Right lobe of liver (tissue), 4 donors: Measurements from ENCODE around the gene RBPMS2.

Experiments
- CTCF ChIP-seq, 4 donors: fragments of 200-600 bp in 3 of 4; fragments of 450-650 bp in 1 of 4; IDR thresholded peaks; one replicate each; pipeline versions ENCODE4 v1.5.1 to v1.8.0; 2016 to 2022; ENCODE audit warnings: antibody characterized with exemption in 4 of 4, mild to moderate bottlenecking in 2 of 4
- POLR2A ChIP-seq: fragments of 450-650 bp; IDR thresholded peaks from one replicate; pipeline ENCODE4 v1.6.1; 2017; ENCODE audit warnings: antibody characterized with exemption, mild to moderate bottlenecking
- donor health status: DM: no; HTN: no; CAD: no.
- donor health status: DM: no; HTN: no; CAD: no.
- donor health status: DM: no; HTN: yes; CAD: no.

DNA sequence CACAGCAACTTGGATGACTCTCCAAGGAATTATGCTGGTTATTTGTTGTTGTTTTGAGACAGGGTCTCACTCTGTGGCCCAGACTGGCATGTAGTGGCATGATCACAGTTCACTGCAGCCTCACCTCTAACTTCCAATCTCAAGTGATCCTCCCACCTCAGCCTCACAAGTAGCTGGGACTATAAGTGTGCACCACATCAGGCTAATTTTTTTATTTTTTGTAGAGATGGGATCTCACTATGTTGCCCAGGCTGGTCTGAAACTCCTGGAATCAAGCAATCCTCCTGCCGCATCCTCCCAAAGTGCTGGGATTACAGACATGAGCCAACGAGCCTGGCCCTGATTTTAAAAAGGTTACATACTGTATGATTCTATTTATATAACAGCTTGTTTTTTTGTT is 63.0 kb downstream of the RBPMS2 start:
- no peak for TF ChIP-seq POLR2A
- no peak for TF ChIP-seq CTCF (IDR thresholded peaks at IDR 0.05)
